GM19240 (cell line): ENCODE results near the gene GALNT11.
"Not testable (repeated sequence)": the region's sequence is repeated elsewhere in the genome, so short reads cannot be mapped to it uniquely, and the experiment has no call there.

Experiments used
- DNase-seq: peaks from one replicate; pipeline ENCODE4 v3.0.0; 2011; ENCODE audit warnings: low spot score; ENCODE audit not compliant: insufficient read length

Gene GALNT11

DNA sequence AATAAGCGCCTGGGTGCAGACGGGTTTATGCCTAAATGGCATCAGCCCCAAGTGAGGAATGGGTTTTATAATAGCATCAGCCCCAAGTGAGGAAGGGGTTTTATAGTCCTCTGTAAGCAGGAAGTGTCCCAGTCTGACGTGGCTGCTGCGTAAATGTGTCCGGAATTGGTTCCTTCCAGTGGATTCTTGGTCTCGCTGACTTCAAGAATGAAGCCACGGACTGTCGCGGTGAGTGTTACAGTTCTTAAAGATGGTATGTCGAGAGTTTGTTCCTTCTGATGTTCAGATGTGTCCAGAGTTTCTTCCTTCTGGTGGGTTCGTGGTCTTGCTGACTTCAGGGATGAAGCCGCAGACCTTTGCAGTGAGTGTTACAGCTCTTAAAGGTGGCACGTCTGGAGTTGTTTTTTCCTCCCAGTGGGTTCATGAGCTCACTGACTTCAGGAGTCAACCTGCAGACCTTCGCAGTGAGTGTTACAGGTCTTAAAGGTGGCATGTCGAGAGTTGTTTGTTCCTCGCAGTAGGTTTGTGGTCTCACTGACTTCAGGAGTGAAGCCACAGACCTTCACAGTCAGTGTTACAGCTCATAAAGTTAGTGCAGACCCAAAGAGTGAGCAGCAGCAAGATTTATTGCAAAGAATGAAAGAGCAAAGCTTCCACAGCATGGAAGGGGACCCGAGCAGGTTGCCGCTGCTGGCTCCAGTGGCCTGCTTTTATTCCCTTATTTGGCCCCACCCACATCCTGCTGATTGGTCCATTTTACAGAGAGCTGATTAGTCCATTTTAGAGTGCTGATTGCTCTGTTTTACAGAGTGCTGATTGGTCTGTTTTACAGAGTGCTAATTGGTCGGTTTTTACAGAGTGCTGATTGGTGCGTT, 2.3 kb downstream of the GALNT11 start:
- DNase-seq: not testable (repeated sequence)

DNA sequence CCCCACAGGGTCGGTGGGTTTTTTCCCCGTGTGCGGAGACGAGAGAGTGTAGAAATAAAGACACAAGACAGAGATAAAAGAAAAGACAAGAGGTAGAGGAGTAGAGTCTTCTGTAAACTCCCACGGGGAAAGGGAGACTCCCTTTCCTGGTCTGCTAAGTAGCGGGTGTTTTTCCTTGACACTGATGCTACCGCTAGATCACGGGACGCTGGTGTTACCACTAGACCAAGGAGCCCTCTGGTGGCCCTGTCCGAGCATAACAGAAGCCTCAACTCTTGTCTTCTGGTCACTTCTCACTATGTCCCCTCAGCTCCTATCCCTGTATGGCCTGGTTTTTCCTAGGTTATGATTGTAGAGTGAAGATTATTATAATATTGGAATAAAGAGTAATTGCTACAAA, 4.6 kb downstream of the GALNT11 start:
- not testable (repeated sequence) for DNase-seq

DNA sequence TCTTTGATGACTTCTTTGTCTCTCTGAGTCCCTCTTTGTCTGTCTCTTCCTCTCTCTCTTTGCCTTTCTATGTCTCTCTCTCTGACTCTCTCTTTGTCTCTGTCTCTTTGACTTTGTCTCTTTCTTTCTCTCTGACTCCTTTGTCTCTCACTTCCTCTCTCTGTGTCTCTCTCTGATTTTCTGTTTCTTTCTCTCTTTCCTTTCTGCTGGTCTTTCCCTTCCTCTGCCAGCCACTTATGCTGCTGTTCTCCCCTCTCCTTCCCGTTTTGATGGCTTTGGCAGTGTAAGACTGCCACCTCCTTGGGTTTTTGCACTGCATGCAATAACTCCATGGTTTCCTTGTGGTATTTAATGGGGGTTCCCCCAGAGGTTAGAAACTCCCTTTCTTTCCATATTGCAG, 5.2 kb downstream of the GALNT11 start:
- DNase-seq: not testable (repeated sequence)

DNA sequence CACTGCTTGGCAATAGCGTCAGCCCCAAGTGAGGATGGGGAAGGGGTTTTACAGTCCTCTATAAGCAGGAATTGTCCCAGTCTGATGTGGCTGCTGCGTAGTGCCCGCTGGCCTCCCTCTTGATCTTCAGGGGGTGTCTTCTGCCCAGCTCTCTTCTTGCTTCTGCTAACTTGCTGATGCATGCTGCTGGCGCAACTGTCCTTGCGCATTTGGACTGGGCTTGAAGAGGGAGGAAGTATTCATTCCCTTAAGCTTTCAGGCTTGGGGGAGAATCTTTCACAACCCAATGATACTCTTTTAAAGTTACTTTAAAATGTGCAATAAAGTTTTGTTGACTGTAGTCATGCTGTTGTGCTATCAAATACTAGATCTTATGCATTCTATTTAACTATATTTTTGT, 10.3 kb downstream of the GALNT11 start:
- DNase-seq: no peak

DNA sequence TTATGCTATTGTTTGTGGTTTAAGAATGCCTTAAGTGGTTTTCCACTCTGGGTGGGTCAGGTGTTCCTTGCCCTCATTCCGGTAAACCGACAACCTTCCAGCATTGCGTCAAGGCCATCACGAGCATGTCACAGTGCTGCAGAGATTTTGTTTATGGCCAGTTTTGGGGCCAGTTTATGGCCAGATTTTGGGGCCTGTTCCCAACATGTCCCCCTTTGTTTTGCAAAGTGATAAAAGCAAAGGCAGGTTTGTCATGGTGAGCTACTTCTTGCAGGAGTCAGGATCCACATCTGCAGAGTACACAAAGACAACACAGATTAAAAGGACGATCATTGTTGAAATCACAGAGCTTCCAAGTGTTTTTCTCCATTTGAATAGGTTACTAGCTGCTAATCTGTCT, 12.9 kb downstream of the GALNT11 start:
- DNase-seq: not testable (repeated sequence)

DNA sequence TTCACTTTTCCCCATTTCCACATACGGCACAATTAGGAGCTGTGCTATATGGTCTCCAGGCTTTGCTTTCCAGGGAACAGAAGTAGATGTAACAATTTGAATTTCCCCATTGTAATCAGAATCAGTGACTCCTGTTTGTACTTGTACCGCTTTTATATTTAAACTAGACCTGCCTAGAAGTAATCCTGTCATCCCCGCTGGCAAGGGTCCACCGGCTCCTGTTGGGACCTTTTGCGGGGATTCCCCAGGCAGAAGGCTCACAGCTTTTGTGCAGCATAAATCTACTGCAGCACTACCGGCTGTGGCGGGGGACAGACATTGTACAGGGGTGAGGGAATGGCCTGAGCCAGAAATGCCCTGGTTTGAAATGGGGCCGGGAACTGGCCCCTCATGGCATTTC, 17.6 kb downstream of the GALNT11 start:
- DNase-seq: not testable (repeated sequence)

DNA sequence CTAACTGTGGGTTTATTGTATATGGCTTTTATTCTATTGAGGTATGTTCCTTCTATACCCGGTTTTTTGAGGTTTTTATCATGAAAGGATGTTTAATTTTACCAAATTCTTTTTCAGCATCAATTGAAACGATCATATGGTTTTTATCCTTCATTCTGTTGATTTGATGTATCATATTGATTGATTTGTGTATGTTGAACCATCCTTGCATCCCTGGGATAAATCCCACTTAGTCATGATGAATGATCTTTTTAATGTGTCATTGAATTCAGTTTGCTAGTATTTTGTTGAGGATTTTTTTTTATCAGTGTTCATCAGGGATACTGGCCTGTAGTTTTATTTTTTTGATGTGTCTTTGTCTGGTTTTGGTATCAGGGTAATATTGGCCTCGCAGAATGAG, 19.4 kb downstream of the GALNT11 start:
- DNase-seq: not testable (repeated sequence)

DNA sequence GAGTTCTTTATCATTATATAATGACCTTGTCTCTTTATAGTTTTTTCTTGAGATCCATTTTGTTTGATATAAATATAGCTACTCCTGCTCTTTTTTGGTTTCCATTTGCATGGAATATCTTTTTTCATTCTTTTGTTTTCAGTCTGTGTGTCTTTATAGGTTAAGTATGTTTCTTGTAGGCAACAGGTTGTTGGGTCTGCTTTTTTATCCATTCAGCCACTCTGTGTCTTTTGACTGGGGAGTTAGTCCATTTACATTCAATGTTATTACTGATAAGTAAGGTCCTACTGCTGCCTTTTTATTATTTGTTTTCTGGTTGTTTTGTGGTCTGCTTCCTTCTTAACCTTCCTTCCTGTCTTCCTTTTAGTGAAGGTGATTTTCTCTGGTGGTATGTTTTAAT, 21.1 kb downstream of the GALNT11 start:
- no peak for DNase-seq

DNA sequence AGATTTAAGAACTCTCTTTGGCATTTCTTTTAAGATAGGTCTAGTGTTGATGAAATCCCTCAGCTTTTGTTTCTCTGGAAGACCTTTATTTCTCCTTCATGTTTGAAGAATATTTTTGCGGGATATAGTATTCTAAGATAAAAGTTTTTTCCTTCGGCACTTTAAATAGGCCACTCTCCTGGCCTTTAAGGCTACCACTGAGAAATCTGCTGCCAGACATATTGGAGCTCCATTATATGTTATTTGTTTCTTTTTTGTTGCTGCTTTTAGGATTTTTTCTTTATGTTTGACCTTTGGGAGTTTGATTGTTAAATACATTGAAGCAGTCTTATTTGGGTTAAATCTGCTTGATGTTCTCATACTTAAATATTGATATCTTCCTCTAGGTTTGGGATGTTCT, 22.6 kb downstream of the GALNT11 start:
- no peak for DNase-seq

DNA sequence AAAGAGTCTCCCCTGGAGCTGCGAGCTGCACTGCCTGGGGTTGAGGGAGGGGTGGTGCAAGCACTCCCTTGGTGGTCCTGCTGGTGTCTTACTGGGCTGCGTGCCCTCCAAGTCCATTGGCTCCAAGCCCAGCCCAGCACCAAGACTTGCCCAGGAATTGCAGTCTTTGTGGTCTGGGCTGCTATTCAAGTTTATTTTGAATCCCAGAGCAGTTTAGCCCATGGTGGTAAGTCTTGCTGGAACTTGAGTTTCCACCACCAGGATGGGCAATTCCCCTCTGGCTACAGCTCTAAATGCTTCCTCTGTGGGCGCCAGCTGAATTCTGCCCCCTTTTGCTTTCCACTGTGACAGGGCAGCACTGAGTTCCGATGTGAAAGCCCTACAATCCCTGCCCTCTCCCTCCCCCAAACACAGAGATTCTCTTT, 25.1 kb downstream of the GALNT11 start:
- no peak for DNase-seq

DNA sequence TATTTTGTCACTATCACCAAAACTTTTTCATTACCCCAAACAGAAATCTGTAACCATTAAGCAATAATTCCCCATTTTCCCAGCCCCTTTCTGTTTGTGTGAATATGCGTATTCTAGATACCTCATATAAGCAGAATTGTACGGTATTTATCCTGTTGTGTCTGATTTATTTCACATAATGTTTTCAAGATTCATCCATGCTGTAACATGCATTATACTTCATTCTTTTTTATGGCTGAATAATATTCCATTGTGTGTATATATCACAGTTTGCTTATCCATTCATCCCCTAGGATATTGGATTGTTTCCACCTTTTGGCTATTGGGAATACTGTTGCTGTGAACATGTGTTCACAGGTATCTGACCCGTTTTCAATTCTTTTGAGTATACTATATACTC, 26.5 kb downstream of the GALNT11 start:
- DNase-seq: no peak

DNA sequence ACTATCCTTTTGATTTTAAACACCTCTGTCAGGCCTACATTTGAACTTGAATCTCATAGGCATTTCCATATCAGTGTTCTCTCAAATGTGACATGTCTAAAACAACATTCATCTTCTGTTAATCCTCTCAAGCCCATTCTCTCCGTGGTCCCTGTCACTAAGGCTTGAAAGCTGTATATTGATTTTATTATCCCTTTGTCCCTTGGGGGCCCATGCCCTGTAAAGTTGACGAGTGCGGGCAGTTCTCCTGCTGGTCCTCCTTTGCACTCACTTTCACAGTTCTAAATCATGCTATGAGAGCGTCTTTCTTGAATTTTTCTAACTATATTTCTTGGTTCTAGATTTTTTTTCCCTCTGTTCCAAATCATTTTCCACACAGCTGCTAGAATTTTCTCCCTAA, 27.3 kb downstream of the GALNT11 start:
- no peak for DNase-seq

DNA sequence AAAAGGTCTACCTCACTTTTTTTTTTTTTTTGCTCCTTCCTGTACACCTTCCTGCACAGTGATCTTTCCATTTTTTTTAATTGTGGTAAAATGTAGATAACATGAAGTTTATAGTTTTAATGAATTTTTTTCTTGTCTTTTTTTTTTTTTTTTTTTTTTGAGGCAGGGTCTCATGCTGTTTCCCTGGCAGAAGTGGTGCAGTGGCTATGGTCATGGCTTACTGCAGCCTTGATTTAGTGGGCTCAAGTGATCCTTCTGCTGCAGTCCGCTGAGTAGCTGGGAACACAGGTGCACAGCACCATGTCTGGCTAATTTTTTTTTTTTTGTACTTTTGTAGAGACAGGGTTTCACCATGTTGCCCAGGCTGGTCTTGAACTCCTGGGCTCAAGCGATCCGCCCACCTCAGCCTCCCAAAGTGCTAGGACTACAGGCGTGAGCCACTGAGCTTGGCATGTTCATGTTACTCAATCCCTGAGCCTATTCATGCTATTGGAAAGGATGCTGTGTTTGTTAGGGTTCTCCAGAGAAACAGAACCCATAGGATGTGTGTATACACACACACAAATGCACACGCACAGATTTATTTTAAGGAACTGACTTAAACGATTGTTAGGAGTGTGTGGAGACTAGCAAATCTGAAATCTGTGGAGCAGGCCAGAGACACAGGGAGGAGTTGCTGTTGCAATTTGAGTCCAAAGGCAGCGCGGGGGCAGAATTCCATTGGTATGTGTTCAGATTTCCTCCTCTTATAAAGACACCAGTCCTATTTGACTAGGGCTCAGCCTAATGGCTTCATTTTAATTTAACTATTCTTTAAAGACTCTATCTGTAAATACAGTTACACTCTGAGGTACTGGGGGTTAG, 29.1 kb downstream of the GALNT11 start:
- no peak for DNase-seq

DNA sequence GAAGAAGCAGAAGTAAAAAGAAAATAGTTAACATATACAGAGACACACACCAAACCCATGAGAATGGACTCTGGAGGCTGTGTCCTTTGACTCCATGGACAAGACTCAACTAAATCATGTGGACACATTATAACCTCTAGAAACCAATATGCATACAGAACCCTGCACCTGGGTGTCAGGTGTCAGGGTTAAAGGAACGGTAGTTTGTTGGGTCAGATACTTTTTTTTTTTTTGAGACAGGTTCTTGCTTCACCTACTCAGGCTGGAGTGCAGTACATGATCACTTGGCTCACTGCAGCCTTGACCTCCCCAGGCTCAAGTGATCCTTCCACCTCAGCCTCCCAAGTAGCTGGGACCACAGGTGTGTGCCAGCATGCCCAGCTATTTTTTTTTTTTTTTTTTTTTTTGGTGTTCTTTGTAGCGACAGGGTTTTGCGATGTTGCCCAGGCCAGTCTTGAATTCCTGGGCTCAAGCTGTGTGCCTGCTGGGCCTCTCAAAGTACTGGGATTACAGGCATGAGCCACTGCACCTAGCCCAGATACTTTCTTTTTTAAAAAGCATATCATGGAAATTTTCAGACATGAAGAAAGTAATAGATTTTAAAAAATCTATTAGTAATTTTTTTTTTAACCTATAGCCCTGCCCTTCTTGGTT, 31.3 kb downstream of the GALNT11 start:
- DNase-seq: no peak

DNA sequence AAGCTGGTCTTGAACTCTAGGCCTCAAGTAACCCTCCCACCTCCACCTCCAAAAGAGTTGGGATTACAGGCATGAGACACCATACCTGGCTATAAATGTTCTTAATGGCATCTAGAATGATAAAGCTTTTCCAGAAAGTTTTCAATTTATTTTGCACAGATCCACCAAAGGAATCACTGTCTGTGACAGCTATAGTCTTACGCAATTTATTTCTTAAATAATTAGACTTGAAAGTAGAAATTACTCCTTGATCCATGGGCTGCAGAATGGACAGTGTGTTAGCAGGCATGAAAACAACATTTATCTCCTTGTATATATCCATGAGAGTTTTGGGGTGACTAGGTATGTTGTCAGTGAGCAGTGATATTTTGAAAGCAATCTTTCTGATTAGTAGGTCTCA, 33.8 kb downstream of the GALNT11 start:
- DNase-seq: no peak

DNA sequence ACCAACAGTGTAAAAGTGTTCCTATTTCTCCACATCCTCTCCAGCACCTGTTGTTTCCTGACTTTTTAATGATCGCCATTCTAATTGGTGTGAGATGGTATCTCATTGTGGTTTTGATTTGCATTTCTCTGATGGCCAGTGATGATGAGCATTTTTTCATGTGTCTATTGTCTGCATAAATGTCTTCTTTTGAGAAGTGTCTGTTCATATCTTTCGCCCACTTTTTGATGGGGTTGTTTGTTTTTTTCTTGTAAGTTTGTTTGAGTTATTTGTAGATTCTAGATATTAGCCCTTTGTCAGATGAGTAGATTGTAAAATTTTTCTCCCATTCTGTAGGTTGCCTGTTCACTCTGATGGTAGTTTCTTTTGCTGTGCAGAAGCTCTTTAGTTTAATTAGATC, 35.6 kb downstream of the GALNT11 start:
- not testable (repeated sequence) for DNase-seq

DNA sequence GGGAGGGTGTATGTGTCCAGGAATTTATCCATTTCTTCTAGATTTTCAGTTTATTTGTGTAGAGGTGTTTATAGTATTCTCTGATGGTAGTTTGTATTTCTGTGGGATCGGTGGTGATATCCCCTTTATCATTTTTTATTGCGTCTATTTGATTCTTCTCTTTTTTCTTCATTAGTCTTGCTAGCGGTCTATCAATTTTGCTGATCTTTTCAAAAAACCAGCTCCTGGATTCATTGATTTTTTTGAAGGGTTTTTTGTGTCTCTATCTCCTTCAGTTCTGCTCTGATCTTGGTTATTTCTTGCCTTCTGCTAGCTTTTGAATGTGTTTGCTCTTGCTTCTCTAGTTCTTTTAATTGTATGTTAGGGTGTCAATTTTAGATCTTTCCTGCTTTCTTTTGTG, 37.7 kb downstream of the GALNT11 start:
- not testable (repeated sequence) for DNase-seq

DNA sequence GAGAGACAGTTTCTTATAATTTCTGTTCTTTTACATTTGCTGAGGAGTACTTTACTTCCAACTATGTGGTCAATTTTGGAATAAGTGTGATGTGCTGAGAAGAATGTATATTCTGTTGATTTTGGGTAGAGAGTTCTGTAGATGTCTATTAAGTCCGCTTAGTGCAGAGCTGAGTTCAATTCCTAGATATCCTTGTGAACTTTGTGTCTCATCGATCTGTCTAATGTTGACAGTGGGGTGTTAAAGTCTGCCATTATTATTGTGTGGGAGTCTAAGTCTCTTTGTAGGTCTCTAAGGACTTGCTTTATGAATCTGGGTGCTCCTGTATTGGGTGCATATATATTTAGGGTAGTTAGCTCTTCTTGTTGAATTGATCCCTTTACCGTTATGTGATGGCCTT, 38.3 kb downstream of the GALNT11 start:
- DNase-seq: not testable (repeated sequence)

DNA sequence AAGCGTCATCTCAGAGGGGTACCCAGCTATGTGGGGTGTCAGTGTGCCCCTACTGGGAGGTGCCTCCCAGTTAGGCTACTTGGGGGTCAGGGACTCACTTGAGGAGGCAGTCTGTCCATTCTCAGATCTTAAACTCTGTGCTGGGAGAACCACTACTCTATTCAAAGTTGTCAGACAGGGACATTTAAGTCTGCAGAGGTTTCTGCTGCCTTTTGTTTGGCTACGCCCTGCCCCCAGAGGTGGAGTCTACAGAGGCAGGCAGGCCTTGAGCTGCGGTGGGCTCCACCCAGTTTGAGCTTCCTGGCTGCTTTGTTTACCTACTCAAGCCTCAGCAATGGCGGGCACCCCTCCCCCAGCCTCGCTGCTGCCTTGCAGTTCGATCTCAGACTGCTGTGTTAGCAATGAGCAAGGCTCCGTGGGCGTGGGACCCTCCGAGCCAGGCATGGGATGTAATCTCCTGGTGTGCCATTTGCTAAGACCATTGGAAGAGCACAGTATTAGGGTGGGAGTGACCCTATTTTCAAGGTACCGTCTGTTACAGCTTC, 40.4 kb downstream of the GALNT11 start:
- DNase-seq: not testable (repeated sequence)

DNA sequence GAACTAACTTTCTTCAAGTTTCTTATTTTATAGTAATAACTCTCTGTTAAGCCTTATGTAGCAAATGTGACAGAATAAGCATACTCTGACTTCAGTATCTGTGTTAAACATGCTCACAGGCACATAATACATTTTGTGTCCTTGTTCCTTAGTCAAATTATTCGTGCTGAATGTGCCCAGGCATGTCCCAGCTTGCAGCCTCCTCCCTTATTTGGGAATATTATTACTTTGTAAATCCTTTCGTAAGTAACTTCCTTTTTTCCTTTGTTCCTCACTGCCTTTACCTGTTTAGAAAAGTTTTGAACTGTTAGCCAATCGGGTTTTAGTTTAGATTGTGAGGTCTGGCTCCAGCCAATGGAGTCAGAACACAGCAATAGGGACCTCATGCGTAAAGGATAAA, 46.9 kb downstream of the GALNT11 start:
- no peak for DNase-seq

DNA sequence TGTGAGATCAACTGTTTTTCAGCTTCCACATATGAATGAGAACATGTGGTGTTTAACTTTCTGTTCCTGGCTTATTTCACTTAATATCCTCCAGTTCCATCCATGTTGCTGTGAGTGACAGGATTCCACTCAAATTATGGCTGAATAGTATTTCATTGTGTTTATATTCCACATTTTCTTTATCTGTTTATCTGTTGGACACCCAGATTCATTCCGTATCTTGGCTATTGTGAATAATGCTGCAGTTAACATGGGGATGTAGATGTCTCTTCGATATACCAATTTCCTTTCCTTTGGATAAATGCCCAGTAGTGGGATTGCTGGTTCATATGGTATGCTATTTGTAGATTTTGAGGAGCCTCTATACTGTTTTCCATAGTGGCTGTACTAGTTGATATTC, 47.9 kb downstream of the GALNT11 start:
- no peak for DNase-seq

DNA sequence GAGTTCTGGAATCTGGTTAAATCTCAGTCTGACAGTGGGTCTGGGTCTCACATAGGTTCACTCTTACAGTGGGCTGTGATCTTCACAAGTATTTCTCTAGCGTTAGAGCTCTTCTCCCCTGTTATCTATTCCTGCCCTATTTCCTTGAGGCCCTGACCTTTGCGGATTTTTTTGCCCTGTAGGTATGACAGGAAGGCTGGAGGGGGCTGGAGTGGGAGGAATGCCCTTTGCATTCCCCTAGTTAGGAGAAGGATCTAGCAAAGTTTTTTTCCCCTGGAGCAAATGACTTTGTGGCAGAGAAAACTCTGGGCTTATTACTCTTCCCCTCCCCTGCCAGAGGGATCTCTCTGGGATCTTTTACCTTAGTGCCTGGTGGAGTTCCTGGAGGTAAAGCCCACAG, 49.2 kb downstream of the GALNT11 start:
- DNase-seq: no peak
